ENCODE measurements around the gene GPR87. TPM values are rescaled to one million over a fixed set of nuclear protein-coding genes. Genes with fewer than 3 reads are reported as not detected.
A peak's percentile ranks its signal among the peaks of the same experiment; 100 is the strongest.

Gene GPR87
- total RNA-seq, 1 donor from 2014 or later: not detected

DNA sequence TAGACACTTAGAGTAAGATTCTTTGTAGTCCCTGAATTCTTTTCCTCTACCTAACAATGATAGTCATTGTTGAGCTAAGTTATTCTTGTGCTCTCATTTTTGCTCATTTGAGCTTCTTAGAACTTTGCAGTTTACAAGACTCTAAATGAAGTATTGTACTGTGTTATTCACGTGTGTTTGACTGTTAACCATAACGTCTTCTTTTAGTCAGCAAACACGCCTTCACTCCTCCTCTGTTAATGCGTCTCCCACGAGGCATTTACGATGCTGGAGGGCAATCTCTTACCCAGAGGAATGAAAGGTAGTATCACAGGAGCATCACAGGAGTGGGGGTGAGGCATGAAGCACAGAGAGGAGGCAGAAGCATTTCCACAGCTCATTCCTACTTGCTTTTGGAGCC is 23.5 kb downstream of the GPR87 start:
- intact Hi-C loops (cut with DNase I): loop anchor here (5.0 kb wide), 1 partner anchor 544 kb away; no protein-coding TSS in a partner anchor
- no peaks in the 10 kb centered on the region for H3K9me3 ChIP-seq
- no peak for DNase-seq (ENCODE audit: low spot score in 2 of 2)
- no peaks in the 10 kb centered on the region for H3K36me3 ChIP-seq
- H3K4me3 ChIP-seq: no peak overlapping the region
- TF ChIP-seq, protein P1, sequence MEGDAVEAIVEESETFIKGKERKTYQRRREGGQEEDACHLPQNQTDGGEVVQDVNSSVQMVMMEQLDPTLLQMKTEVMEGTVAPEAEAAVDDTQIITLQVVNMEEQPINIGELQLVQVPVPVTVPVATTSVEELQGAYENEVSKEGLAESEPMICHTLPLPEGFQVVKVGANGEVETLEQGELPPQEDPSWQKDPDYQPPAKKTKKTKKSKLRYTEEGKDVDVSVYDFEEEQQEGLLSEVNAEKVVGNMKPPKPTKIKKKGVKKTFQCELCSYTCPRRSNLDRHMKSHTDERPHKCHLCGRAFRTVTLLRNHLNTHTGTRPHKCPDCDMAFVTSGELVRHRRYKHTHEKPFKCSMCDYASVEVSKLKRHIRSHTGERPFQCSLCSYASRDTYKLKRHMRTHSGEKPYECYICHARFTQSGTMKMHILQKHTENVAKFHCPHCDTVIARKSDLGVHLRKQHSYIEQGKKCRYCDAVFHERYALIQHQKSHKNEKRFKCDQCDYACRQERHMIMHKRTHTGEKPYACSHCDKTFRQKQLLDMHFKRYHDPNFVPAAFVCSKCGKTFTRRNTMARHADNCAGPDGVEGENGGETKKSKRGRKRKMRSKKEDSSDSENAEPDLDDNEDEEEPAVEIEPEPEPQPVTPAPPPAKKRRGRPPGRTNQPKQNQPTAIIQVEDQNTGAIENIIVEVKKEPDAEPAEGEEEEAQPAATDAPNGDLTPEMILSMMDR (IDR thresholded peaks at IDR 0.05): no peak
- H3K27ac ChIP-seq: no peak overlapping the region
- H3K4me1 ChIP-seq: no peaks in the 10 kb centered on the region
- no peaks in the 10 kb centered on the region for H3K27me3 ChIP-seq

DNA sequence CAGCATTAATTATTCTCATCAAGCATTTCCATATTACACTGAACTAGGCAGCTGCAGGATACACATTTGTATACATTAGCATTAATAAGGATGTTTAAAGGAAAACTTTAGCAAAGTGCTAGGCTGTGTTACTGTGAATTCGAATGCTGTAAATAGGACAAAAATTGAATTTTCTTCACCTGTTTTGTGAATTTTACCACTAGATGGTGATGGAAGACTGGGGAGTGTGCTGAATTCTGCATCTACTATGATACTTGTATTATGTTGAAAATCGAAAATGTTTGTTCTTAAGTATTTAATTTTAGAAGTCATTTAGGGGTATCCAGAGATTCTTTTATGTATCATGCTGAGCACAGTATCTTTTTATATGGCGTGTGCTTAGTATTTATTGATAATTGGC is 25.9 kb downstream of the GPR87 start:
- no peak overlapping the region for H3K27ac ChIP-seq
- H3K9me3 ChIP-seq: no peaks in the 10 kb centered on the region
- DNase-seq (ENCODE audit: low spot score in 2 of 2): no peak
- H3K4me3 ChIP-seq: no peak overlapping the region
- TF ChIP-seq, protein P1 (IDR thresholded peaks at IDR 0.05): peak; percentile 16 to 50 (median 28)
- no peaks in the 10 kb centered on the region for H3K4me1 ChIP-seq
- H3K36me3 ChIP-seq: no peaks in the 10 kb centered on the region
- no peaks in the 10 kb centered on the region for H3K27me3 ChIP-seq
- intact Hi-C loops (cut with DNase I): loop anchor here (5.0 kb wide), 1 partner anchor 547 kb away; no protein-coding TSS in a partner anchor

DNA sequence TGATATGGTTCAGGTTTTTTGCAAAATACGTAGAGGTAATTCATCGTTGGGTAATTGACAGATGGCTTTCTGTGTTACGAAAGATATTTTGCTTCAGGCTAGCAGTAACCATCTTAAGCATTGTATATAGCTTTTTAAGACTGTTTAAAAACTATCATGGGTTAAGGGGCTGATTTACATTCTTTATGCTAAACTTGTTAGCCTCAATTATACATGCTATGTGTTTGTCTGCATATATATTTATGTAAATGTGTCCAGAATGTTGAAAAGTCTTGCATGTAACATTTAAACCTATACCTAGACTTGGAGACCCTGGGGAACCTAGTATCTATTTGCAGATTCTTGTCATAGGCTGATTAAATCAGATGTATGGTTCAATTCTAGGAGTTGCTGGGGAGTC is 27.2 kb downstream of the GPR87 start:
- Histone ChIP-seq H3K27me3 (no peaks in the 10 kb centered on the region), H3K36me3 (no peaks in the 10 kb centered on the region), H3K4me3 (no peak overlapping the region), H3K27ac (no peak overlapping the region), H3K9me3 (no peaks in the 10 kb centered on the region), H3K4me1 (no peaks in the 10 kb centered on the region)
- TF ChIP-seq, protein P1 (IDR thresholded peaks at IDR 0.05): no peak
- DNase-seq (ENCODE audit: low spot score in 2 of 2): no peak
- intact Hi-C loops (cut with DNase I): no loop called here

DNA sequence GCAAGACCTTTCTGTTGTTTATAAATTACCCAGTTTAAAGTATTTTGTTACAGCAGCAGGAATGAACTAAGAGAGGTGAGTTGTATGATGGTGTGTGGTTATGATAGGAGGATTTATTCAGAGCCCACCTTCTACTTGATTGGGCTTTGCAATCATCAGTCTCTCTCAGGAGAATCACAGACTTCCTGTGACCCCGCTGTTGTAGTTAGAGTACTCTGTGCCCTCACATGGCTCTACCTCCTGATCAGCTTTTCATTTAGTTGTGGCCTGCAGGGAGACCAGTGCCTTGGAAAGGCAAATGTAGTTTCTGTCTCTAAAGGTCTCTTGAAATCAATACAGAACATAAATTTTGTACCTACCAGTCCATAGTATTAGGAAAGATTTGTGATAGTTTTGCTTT is 30.7 kb downstream of the GPR87 start:
- intact Hi-C loops (cut with DNase I): no loop called here
- Histone ChIP-seq H3K9me3 (no peaks in the 10 kb centered on the region), H3K27me3 (no peaks in the 10 kb centered on the region), H3K36me3 (no peaks in the 10 kb centered on the region), H3K4me3 (no peak overlapping the region), H3K27ac (no peak overlapping the region), H3K4me1 (peaks cover 0 to 2% of the 10 kb centered on the region in 2 donors)
- TF ChIP-seq, protein P1 (IDR thresholded peaks at IDR 0.05): no peak
- DNase-seq (ENCODE audit: low spot score in 2 of 2): no peak

DNA sequence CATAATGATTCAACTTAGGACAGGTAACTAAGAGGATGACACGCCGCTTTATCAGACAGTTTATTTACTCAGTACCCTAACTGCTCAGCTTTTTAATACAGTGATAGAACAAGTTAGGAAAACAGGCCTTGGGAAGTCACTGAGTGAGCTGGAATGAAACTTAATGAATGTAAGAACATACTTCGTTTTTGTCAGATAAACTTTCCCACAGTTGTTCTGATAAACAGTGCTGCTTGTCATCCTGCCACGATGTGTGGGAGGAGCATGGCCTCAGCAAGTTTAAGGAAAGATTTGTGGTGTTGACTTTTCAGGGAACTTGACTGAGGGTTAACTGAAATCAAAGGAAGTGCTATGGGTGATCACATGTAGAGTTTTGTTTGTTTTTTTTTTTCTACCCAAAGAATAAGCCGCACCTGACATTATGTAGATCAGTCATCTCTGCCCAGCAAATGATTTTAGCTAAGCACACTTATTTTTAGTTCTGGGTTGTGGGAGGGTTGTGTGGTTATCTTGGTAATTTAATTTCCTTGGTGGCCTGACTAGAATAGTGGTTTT is 32.6 kb downstream of the GPR87 start:
- no peaks in the 10 kb centered on the region for H3K9me3 ChIP-seq
- peak overlapping the region in 1 of 2 donors; percentile 15 for H3K27ac ChIP-seq
- intact Hi-C loops (cut with DNase I): loop anchor here (1.0 to 2.0 kb wide), 2 partner anchors 57 to 495 kb away; no protein-coding TSS in a partner anchor
- H3K27me3 ChIP-seq: no peaks in the 10 kb centered on the region
- H3K4me1 ChIP-seq: peaks cover 0 to 2% of the 10 kb centered on the region in 2 donors
- H3K4me3 ChIP-seq: no peak overlapping the region
- DNase-seq (ENCODE audit: low spot score in 2 of 2): no peak
- H3K36me3 ChIP-seq: no peaks in the 10 kb centered on the region
- TF ChIP-seq, protein P1 (IDR thresholded peaks at IDR 0.05): no peak

All from ascending aorta (tissue), 2 donors.